ENCODE results near the gene ABR.
A peak's percentile ranks its signal among the peaks of the same experiment; 100 is the strongest.

Gene ABR

GRCh38 chr17:1143573-1143972 is 36.2 kb downstream of the ABR start:
- H3K27me3 ChIP-seq (ENCODE audit: control insufficient read depth in 1 of 2, insufficient read depth in 1 of 2, low read length in 2 of 2): no peaks in the 10 kb centered on the region
- no peak overlapping the region for H4K91ac ChIP-seq (ENCODE audit: low read length)
- no peak overlapping the region for H3K18ac ChIP-seq (ENCODE audit: low read depth in 1 of 2, low read length in 2 of 2)
- H3K9me3 ChIP-seq (ENCODE audit: control insufficient read depth, low read length): no peaks in the 10 kb centered on the region
- H2BK5ac ChIP-seq (ENCODE audit: low read depth, low read length, poor library complexity, severe bottlenecking): no peak overlapping the region
- no peak overlapping the region for H2AFZ ChIP-seq (ENCODE audit: low read depth, low read length)
- H3K9ac ChIP-seq (ENCODE audit: low read length): peak overlapping the region; percentile 18
- H3K79me1 ChIP-seq (replicated peaks; ENCODE audit: low read length, poor library complexity, severe bottlenecking): peaks cover 15% of the 10 kb centered on the region
- H2BK15ac ChIP-seq (ENCODE audit: low read depth, poor library complexity, severe bottlenecking): no peak overlapping the region
- H3K23ac ChIP-seq (ENCODE audit: low read length in 2 of 2): no peak overlapping the region
- no peak overlapping the region for H3K4me2 ChIP-seq (ENCODE audit: low read length, poor library complexity, severe bottlenecking)
- H3K4me3 ChIP-seq (ENCODE audit: insufficient read depth in 1 of 2, low read depth in 1 of 2, low read length in 2 of 2): no peak overlapping the region
- H3K14ac ChIP-seq (ENCODE audit: low read length in 2 of 2): no peak overlapping the region
- WGBS: 47% methylated on average over 10 of the region's 10 CpGs
- H2BK12ac ChIP-seq (ENCODE audit: low read length in 2 of 2): no peak overlapping the region
- H2AK5ac ChIP-seq (ENCODE audit: low read length, severe bottlenecking): no peak overlapping the region
- no peak overlapping the region for H3K27ac ChIP-seq (ENCODE audit: low read length, poor library complexity, severe bottlenecking)
- peaks cover 19% of the 10 kb centered on the region for H3K4me1 ChIP-seq (ENCODE audit: control insufficient read depth, insufficient read depth, low read depth, low read length)
- H3K4ac ChIP-seq (ENCODE audit: low read depth in 1 of 2, low read length in 2 of 2): no peak overlapping the region
- DNase-seq: peak; percentile 70
- peaks cover 5 to 18% of the 10 kb centered on the region in 2 experiments for H3K36me3 ChIP-seq (ENCODE audit: control insufficient read depth in 1 of 2, insufficient read depth in 2 of 2, low read depth in 1 of 2, low read length in 2 of 2)
- no peak overlapping the region for H2BK120ac ChIP-seq (ENCODE audit: low read depth, low read length)
- no peak overlapping the region for H4K8ac ChIP-seq (ENCODE audit: low read length)

GRCh38 chr17:1142561-1142971 is 37.2 kb downstream of the ABR start:
- Histone ChIP-seq H3K9ac (ENCODE audit: low read length) (peak overlapping the region; percentile 54), H3K27ac (ENCODE audit: low read length, poor library complexity, severe bottlenecking) (no peak overlapping the region), H3K18ac (ENCODE audit: low read depth in 1 of 2, low read length in 2 of 2) (no peak overlapping the region), H2BK120ac (ENCODE audit: low read depth, low read length) (no peak overlapping the region), H2AK5ac (ENCODE audit: low read length, severe bottlenecking) (no peak overlapping the region), H3K23ac (ENCODE audit: low read length in 2 of 2) (no peak overlapping the region), H3K4ac (ENCODE audit: low read depth in 1 of 2, low read length in 2 of 2) (no peak overlapping the region), H2AFZ (ENCODE audit: low read depth, low read length) (no peak overlapping the region), H3K36me3 (ENCODE audit: control insufficient read depth in 1 of 2, insufficient read depth in 2 of 2, low read depth in 1 of 2, low read length in 2 of 2) (peaks cover 0 to 9% of the 10 kb centered on the region in 2 experiments), H3K9me3 (ENCODE audit: control insufficient read depth, low read length) (no peaks in the 10 kb centered on the region), H4K8ac (ENCODE audit: low read length) (no peak overlapping the region), H2BK5ac (ENCODE audit: low read depth, low read length, poor library complexity, severe bottlenecking) (no peak overlapping the region), H3K4me1 (ENCODE audit: control insufficient read depth, insufficient read depth, low read depth, low read length) (peaks cover 19% of the 10 kb centered on the region), H3K4me3 (ENCODE audit: insufficient read depth in 1 of 2, low read depth in 1 of 2, low read length in 2 of 2) (no peak overlapping the region), H3K79me1 (replicated peaks; ENCODE audit: low read length, poor library complexity, severe bottlenecking) (peaks cover 10% of the 10 kb centered on the region), H4K91ac (ENCODE audit: low read length) (no peak overlapping the region), H3K14ac (ENCODE audit: low read length in 2 of 2) (no peak overlapping the region), H3K4me2 (ENCODE audit: low read length, poor library complexity, severe bottlenecking) (no peak overlapping the region), H2BK15ac (ENCODE audit: low read depth, poor library complexity, severe bottlenecking) (no peak overlapping the region), H2BK12ac (ENCODE audit: low read length in 2 of 2) (no peak overlapping the region), H3K27me3 (ENCODE audit: control insufficient read depth in 1 of 2, insufficient read depth in 1 of 2, low read length in 2 of 2) (no peaks in the 10 kb centered on the region)
- WGBS: 92% methylated on average over 13 of the region's 14 CpGs
- DNase-seq: no peak

GRCh38 chr17:1137465-1137894 is 42.3 kb downstream of the ABR start:
- no peak overlapping the region for H3K18ac ChIP-seq (ENCODE audit: low read depth in 1 of 2, low read length in 2 of 2)
- H3K4me3 ChIP-seq (ENCODE audit: insufficient read depth in 1 of 2, low read depth in 1 of 2, low read length in 2 of 2): no peak overlapping the region
- H3K9me3 ChIP-seq (ENCODE audit: control insufficient read depth, low read length): no peaks in the 10 kb centered on the region

GRCh38 chr17:1136748-1137147 is 43.0 kb downstream of the ABR start:
- H4K91ac ChIP-seq (ENCODE audit: low read length): no peak overlapping the region
- H2AFZ ChIP-seq (ENCODE audit: low read depth, low read length): no peak overlapping the region
- no peak overlapping the region for H2BK120ac ChIP-seq (ENCODE audit: low read depth, low read length)
- H4K8ac ChIP-seq (ENCODE audit: low read length): no peak overlapping the region
- H3K18ac ChIP-seq (ENCODE audit: low read depth in 1 of 2, low read length in 2 of 2): no peak overlapping the region
- no peak overlapping the region for H3K14ac ChIP-seq (ENCODE audit: low read length in 2 of 2)
- H3K4me2 ChIP-seq (ENCODE audit: low read length, poor library complexity, severe bottlenecking): no peak overlapping the region
- H3K9me3 ChIP-seq (ENCODE audit: control insufficient read depth, low read length): no peaks in the 10 kb centered on the region
- 88% methylated on average over 6 of the region's 6 CpGs for WGBS
- no peak overlapping the region for H3K23ac ChIP-seq (ENCODE audit: low read length in 2 of 2)
- no peak overlapping the region for H3K4me3 ChIP-seq (ENCODE audit: insufficient read depth in 1 of 2, low read depth in 1 of 2, low read length in 2 of 2)
- no peaks in the 10 kb centered on the region for H3K27me3 ChIP-seq (ENCODE audit: control insufficient read depth in 1 of 2, insufficient read depth in 1 of 2, low read length in 2 of 2)
- no peak overlapping the region for H2BK5ac ChIP-seq (ENCODE audit: low read depth, low read length, poor library complexity, severe bottlenecking)
- H2BK12ac ChIP-seq (ENCODE audit: low read length in 2 of 2): no peak overlapping the region
- no peak overlapping the region for H3K9ac ChIP-seq (ENCODE audit: low read length)
- no peak overlapping the region for H3K27ac ChIP-seq (ENCODE audit: low read length, poor library complexity, severe bottlenecking)
- H3K4me1 ChIP-seq (ENCODE audit: control insufficient read depth, insufficient read depth, low read depth, low read length): peaks cover 17% of the 10 kb centered on the region
- peaks cover 6% of the 10 kb centered on the region for H3K79me1 ChIP-seq (replicated peaks; ENCODE audit: low read length, poor library complexity, severe bottlenecking)
- H2BK15ac ChIP-seq (ENCODE audit: low read depth, poor library complexity, severe bottlenecking): no peak overlapping the region
- no peak overlapping the region for H3K4ac ChIP-seq (ENCODE audit: low read depth in 1 of 2, low read length in 2 of 2)
- H3K36me3 ChIP-seq (ENCODE audit: control insufficient read depth in 1 of 2, insufficient read depth in 2 of 2, low read depth in 1 of 2, low read length in 2 of 2): peaks cover 0 to 9% of the 10 kb centered on the region in 2 experiments
- DNase-seq: no peak
- no peak overlapping the region for H2AK5ac ChIP-seq (ENCODE audit: low read length, severe bottlenecking)

More at GRCh38 chr17:1137465-1137894, 42.3 kb downstream of the ABR start:
- Histone ChIP-seq H3K4ac (ENCODE audit: low read depth in 1 of 2, low read length in 2 of 2) (no peak overlapping the region), H3K4me2 (ENCODE audit: low read length, poor library complexity, severe bottlenecking) (no peak overlapping the region), H3K23ac (ENCODE audit: low read length in 2 of 2) (no peak overlapping the region), H3K36me3 (ENCODE audit: control insufficient read depth in 1 of 2, insufficient read depth in 2 of 2, low read depth in 1 of 2, low read length in 2 of 2) (peaks cover 0 to 9% of the 10 kb centered on the region in 2 experiments), H2AK5ac (ENCODE audit: low read length, severe bottlenecking) (no peak overlapping the region), H4K91ac (ENCODE audit: low read length) (no peak overlapping the region), H3K9ac (ENCODE audit: low read length) (no peak overlapping the region), H2BK120ac (ENCODE audit: low read depth, low read length) (no peak overlapping the region), H4K8ac (ENCODE audit: low read length) (no peak overlapping the region), H2BK12ac (ENCODE audit: low read length in 2 of 2) (no peak overlapping the region), H3K79me1 (replicated peaks; ENCODE audit: low read length, poor library complexity, severe bottlenecking) (peaks cover 6% of the 10 kb centered on the region), H3K4me1 (ENCODE audit: control insufficient read depth, insufficient read depth, low read depth, low read length) (peaks cover 17% of the 10 kb centered on the region), H3K27ac (ENCODE audit: low read length, poor library complexity, severe bottlenecking) (no peak overlapping the region), H2BK15ac (ENCODE audit: low read depth, poor library complexity, severe bottlenecking) (no peak overlapping the region), H3K27me3 (ENCODE audit: control insufficient read depth in 1 of 2, insufficient read depth in 1 of 2, low read length in 2 of 2) (no peaks in the 10 kb centered on the region), H2AFZ (ENCODE audit: low read depth, low read length) (no peak overlapping the region), H2BK5ac (ENCODE audit: low read depth, low read length, poor library complexity, severe bottlenecking) (no peak overlapping the region), H3K14ac (ENCODE audit: low read length in 2 of 2) (no peak overlapping the region)
- no peak for DNase-seq
- WGBS: 93% methylated on average over 16 of the region's 18 CpGs
